Stimulated activated naive CD8-positive, alpha-beta T cell treated with anti-CD3 and anti-CD28 coated beads, Interleukin-15, Interleukin-2, amounts not matched to agents 100 ng/mL and 50 ng/mL, for 24 hours (primary cell): ENCODE data around the gene SKAP2.

Experiments
- H3K27ac Mint-ChIP-seq: one replicate; pipeline ENCODE4 v1.8.0; 2021; ENCODE audit warnings: mild to moderate bottlenecking, mixed read lengths
- H3K27me3 Mint-ChIP-seq: one replicate; pipeline ENCODE4 v1.8.0; 2021; ENCODE audit warnings: mixed read lengths
- H3K36me3 Mint-ChIP-seq: one replicate; pipeline ENCODE4 v1.8.0; 2021; ENCODE audit warnings: low read depth, mixed read lengths
- H3K4me1 Mint-ChIP-seq: one replicate; pipeline ENCODE4 v1.8.0; 2021; ENCODE audit warnings: low read depth, mixed read lengths
- H3K4me3 Mint-ChIP-seq: one replicate; pipeline ENCODE4 v1.8.0; 2021; ENCODE audit warnings: mild to moderate bottlenecking, mixed read lengths
- H3K9me3 Mint-ChIP-seq: one replicate; pipeline ENCODE4 v1.8.0; 2021; ENCODE audit warnings: mixed read lengths

Gene SKAP2

DNA sequence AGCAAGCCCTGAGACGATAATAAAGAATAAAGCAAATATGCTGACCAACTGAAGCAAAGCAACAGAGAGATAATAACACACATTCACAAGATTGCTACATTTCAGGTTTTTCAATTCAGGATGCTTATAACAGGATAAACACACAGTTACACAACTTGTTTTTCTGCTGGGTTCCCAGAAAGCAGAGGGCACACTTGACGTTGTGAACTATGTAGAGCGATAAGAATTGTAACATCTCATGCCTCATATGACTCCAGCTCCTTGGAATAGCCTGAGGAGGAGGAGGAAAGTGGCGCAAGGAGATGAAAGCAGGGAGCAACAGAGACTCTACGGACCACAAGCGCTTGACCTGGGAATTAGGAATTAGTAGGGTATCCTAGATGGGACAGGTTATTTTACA, 201.7 kb downstream of the SKAP2 start:
- Mint-ChIP-seq H3K9me3 (no peaks in the 10 kb centered on the region), H3K27me3 (no peaks in the 10 kb centered on the region), H3K4me3 (no peak overlapping the region), H3K4me1 (peaks cover 17% of the 10 kb centered on the region), H3K36me3 (no peaks in the 10 kb centered on the region), H3K27ac (no peak overlapping the region)

DNA sequence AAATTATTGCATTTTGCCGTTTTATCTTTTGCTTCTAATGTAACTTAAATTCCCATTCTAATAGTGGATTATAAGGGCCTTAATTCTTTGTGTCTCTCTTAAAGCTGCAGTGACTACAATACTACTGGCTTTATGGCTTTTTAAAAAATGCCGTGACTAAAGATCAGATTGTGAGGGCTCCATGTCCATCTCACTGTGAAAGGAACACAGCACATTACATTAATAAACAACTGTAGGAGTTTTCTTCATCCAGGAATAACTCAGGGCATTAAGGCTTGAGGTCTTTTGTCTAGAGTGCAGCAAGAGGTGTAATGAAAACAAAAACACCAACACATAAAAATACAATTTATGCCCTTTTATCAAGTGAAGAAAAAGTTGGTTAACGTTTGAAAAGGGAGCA, 205.3 kb downstream of the SKAP2 start:
- Mint-ChIP-seq H3K27me3 (no peaks in the 10 kb centered on the region), H3K36me3 (no peaks in the 10 kb centered on the region), H3K27ac (no peak overlapping the region), H3K4me3 (no peak overlapping the region), H3K4me1 (no peaks in the 10 kb centered on the region), H3K9me3 (no peaks in the 10 kb centered on the region)

DNA sequence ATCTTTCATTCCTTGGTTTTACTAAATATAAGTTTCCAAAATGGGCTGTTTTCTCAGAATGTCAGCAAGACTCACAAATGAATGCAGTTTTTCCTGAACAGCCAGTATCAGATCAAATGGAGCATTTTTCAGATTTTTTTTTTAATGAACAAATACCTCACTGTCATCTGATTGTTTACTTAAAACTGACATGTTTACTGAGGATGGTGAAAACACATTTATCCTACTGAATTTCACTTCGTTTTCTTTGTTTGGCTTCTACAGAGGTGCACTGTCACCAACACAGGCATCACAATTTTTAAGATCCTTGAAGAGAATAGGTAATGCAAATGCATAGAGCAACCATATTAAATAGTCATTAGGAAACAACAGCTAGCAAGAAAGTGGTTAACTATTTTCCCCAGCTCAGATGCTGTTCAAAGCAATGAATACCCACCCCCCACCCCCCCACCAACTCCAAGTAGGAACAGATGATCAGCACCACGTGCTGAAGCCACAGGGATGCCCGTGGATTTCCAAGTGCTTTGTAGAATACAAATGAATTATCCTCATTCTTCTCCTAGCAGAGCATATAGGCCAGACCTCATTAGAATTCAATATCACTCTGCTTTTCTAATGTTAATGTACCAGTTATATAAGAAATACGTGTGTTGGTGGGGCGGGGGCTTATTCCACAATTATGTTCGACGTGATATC, 205.9 kb downstream of the SKAP2 start:
- no peaks in the 10 kb centered on the region for H3K36me3 Mint-ChIP-seq
- H3K9me3 Mint-ChIP-seq: no peaks in the 10 kb centered on the region
- H3K4me3 Mint-ChIP-seq: no peak overlapping the region
- no peaks in the 10 kb centered on the region for H3K27me3 Mint-ChIP-seq
- H3K4me1 Mint-ChIP-seq: no peaks in the 10 kb centered on the region
- no peak overlapping the region for H3K27ac Mint-ChIP-seq

DNA sequence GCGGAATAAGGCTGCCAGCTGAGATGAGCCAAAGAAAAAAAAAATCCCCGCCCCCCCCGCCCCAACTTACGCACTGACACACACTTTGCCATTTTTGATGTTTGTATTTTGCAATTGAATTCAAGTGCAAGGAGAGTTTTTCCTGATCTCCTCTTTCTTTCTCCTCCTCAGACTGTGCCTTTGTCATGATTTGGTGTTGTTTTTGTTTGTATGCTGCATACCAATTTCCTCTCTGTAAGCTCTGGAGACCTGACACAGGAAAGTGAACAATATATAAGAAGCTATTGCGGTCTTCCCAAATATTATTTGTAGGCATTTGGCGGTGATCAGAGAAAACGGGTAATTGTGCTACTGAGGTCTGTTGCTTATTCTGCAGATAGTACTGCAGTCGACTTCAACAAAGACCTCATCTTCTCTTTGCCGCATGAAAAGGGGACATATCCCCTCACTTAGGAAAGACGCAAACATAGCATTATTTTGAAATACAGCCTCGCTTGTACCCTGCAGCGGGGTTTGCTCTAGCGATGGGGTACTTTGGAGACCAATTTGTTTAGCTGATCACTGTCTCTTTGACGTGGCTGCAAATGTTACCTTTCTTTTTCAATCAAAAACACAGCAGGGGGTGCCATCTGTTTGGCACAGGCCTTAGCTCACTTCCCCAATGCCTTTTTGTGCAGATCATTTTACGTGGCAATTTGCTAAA, 206.6 kb downstream of the SKAP2 start:
- H3K9me3 Mint-ChIP-seq: no peaks in the 10 kb centered on the region
- H3K4me3 Mint-ChIP-seq: no peak overlapping the region
- H3K27ac Mint-ChIP-seq: no peak overlapping the region
- no peaks in the 10 kb centered on the region for H3K27me3 Mint-ChIP-seq
- no peaks in the 10 kb centered on the region for H3K36me3 Mint-ChIP-seq
- no peaks in the 10 kb centered on the region for H3K4me1 Mint-ChIP-seq

DNA sequence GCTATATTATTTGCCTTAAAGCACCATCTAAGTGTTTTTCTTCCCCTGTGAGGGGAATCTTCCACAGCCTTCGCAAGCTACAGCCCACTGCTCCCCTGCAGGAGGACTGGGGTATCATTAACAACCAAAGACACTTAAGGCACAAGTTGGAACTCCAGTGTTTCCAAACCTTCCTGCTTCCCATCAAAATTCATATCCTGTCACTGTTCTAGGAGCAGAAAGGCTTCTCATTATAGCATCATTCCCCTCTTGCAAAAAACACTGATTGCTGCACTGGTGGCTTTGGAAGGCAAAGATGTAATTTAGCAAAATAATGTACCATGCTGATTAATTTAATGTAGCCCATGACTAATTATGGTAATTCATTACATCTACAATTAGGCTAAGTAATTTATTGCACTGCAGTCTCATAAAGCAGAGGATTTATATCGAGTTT, 207.2 kb downstream of the SKAP2 start:
- Mint-ChIP-seq H3K36me3 (no peaks in the 10 kb centered on the region), H3K27me3 (no peaks in the 10 kb centered on the region), H3K9me3 (no peaks in the 10 kb centered on the region), H3K27ac (no peak overlapping the region), H3K4me3 (no peak overlapping the region), H3K4me1 (no peaks in the 10 kb centered on the region)

DNA sequence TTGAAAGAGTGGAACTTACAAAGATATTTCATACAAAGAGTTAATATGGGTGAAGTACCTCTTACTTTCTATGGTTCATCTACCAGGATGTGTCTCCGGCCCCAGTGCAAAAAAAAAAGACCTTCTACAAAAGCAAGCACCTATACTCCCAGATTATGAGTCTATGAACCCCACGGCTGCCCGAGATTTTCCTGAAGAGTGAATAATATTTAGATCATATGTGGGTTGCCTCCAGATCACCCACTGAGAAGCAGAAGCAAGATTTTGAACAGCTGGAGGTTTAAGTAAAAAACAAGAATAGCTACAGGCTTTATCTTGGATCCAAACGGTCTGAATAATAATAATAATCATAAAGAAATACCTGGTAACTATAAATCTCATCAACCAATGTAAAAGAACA, 207.7 kb downstream of the SKAP2 start:
- Mint-ChIP-seq H3K27me3 (peaks cover 4% of the 10 kb centered on the region), H3K27ac (no peak overlapping the region), H3K9me3 (no peaks in the 10 kb centered on the region), H3K4me3 (no peak overlapping the region), H3K36me3 (no peaks in the 10 kb centered on the region), H3K4me1 (no peaks in the 10 kb centered on the region)

DNA sequence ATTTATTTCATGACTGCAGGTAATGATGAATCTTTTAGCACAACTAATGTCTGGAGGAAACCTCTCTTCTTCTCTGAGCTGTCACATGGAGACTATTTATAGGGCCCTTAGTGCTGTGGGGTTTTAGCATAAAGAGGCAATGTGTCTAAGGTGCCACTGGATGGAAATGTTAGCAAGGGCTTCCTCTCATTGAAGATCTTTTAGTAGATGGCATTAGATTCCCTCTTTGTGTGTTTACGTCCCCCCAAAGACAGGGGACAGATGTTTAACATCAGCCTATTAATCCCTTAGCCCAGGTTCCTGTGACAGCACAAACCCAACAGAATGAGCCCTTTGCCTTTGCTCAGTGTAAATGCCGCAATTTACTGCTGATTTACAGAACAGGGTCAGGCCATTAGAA, 208.6 kb downstream of the SKAP2 start:
- Mint-ChIP-seq H3K36me3 (no peaks in the 10 kb centered on the region), H3K4me1 (no peaks in the 10 kb centered on the region), H3K27me3 (peaks cover 5% of the 10 kb centered on the region), H3K9me3 (no peaks in the 10 kb centered on the region), H3K4me3 (no peak overlapping the region), H3K27ac (no peak overlapping the region)

DNA sequence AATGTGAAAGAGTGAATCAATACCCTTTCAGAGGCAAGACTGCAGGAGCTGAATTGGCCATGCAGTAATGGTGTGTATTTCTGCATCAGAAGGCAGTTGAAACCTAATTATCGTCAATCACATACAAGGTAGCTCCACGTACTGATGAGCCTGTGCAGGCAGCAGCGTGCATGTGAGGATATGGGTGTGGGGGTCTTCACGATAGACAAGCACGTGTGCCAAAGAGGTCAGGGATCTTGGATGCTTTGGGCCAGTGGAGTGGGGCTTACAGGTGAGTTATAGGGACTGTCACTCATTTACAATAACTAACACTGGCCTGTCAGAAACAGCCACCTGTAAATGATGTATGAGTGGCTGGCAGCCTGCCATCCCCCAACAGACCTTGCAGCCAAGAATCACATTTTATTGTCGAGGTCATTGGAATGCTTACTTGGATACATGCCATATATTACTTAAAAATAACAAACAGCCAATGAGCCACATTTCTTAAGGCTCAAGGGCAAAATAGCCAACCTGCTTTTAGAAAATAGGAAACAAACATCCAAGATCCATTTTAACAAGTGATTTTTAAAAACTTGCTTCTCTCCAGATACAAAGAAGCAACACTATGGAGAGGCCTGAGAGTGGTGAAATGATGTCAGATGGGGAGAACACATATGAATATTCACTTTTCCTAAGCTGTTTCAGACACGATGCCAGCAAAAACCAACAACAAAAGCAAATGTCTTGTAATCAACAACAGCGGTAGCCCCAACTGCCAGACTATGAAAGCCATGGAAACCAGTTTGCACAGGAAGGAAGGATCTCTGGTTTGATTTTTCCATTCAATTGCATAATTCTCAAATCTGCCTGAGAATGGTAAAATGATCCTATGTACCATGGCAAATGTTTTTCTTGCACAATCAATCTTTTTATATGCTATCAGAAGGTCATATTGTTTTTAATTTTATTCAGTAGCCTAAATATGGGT, 210.7 kb downstream of the SKAP2 start:
- Mint-ChIP-seq H3K4me1 (no peaks in the 10 kb centered on the region), H3K9me3 (no peaks in the 10 kb centered on the region), H3K36me3 (no peaks in the 10 kb centered on the region), H3K27me3 (peaks cover 11% of the 10 kb centered on the region), H3K27ac (no peak overlapping the region), H3K4me3 (no peak overlapping the region)

DNA sequence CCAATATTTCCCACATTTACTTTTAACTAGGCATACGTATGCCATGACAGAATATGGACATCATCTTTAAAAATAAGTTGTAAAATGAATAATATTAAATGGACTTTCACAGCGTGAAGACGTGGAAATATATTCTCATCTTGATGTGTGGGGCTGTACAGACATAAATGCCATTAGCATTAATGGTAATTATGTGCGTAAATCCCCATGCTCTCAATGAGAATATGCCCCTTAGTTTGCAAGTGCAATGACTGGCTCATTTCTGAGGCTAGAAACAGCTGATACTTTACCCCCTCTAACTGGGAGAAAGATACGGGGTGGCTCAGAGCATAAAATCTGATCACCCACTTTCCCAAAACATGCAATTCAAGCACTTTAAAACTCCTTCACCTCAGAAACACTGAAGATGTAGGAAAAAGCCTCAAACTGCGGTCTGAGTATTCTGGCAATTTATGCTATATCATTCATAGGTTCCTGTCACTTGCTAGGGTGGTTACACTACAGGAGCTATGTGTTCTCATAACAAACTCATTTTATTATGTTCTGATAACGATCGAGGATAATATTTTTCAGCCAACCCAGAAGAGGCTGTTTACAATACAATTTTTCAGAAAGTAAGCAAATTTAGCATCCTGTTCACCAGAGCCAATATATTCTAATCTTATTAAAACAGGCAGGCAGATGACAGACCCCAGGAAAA, 211.8 kb downstream of the SKAP2 start:
- Mint-ChIP-seq H3K27me3 (peaks cover 11% of the 10 kb centered on the region), H3K4me1 (no peaks in the 10 kb centered on the region), H3K9me3 (no peaks in the 10 kb centered on the region), H3K36me3 (no peaks in the 10 kb centered on the region), H3K4me3 (no peak overlapping the region), H3K27ac (no peak overlapping the region)

DNA sequence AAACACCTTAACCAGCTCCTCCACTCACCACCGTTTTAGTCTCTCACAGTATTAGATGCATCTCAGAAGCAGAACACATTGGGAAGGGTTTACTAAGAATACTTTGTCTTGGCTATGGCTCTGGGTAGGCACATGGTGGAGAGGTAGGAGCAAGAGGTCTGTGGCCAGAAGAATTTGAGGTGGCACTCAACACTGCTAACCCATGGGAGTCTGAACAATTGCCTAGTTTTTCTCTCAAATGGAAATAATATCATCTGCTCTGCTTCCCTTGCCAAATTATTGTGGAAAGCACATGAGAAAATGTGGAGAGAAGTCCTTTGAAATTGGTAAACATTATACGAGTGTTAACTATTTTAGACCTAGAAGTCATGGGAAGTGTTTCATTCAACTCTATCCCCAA, 214.3 kb downstream of the SKAP2 start:
- H3K4me3 Mint-ChIP-seq: no peak overlapping the region
- H3K27me3 Mint-ChIP-seq: peaks cover 11% of the 10 kb centered on the region
- H3K9me3 Mint-ChIP-seq: no peaks in the 10 kb centered on the region
- no peaks in the 10 kb centered on the region for H3K4me1 Mint-ChIP-seq
- no peak overlapping the region for H3K27ac Mint-ChIP-seq
- no peaks in the 10 kb centered on the region for H3K36me3 Mint-ChIP-seq

DNA sequence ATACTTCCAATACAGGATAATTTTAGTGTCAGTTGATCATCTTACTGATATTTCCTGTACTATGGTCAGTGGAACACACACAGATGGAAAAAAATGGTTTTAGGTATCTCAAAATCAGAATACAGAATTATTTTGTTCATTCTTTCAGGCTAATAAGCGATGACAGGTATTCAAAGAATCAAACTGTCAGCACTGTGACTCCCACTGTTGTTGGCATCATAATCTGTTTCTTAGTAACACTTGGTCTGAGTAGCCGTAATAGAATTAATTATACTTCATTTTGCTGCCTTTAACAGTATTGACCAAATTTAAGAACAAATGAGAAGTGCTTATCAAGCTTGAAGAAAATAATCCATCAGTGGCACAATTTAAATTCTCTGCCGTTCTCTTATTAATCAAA, 215.0 kb downstream of the SKAP2 start:
- H3K36me3 Mint-ChIP-seq: no peaks in the 10 kb centered on the region
- no peak overlapping the region for H3K27ac Mint-ChIP-seq
- H3K4me3 Mint-ChIP-seq: no peak overlapping the region
- H3K9me3 Mint-ChIP-seq: no peaks in the 10 kb centered on the region
- peaks cover 11% of the 10 kb centered on the region for H3K27me3 Mint-ChIP-seq
- H3K4me1 Mint-ChIP-seq: no peaks in the 10 kb centered on the region

DNA sequence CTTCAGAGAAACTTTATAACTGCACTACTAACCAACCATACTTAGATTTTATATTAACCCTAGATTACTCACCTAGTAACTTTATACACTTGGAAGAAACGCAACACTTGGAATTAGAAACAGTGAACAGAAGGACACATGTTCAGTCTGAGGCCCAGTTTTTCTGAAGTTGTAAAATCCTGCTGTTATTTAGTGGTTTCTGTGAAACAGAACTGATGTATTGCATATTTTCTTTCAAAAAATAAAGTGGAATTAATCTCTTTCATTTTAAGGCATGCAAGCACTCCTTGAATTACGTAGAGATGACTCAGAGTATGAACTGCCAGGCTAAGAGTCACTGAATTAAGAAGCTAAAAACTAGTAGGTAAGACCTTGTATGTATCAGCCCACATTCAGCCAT, 215.8 kb downstream of the SKAP2 start:
- Mint-ChIP-seq H3K27me3 (peaks cover 11% of the 10 kb centered on the region), H3K36me3 (no peaks in the 10 kb centered on the region), H3K9me3 (no peaks in the 10 kb centered on the region), H3K27ac (no peak overlapping the region), H3K4me3 (no peak overlapping the region), H3K4me1 (no peaks in the 10 kb centered on the region)

DNA sequence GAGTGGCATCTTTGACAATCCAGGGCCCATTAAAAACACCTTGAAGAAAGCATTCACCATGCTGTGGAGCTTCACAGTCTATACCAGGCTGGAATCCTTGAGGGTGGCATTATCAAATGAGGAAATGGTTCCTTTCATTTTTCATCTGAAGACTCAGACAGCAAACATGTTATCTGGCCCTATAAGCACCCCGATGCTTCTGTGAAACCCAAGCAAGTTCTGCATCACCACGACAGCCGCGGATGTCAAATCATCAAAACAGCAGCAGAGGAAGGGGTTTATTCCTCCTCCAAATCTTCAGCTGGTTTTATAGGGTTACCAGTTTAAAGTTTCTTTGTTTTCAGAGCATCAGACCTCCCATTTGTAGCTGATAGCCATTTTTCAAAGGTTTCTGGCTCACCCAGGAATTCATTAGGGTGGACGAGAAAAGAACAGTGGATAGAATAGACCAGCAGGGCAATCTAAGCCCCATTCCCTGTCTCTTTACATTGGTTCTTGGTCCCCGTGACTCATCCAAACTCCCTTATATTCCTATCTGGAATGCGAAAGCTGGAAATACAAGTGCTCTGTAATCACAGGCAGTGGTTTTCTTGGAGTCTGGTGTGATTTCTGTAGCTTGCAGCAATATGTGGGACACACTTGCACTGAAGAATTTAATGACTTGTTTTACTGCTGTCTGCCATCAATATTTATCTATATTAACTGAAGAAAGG, 217.9 kb downstream of the SKAP2 start:
- no peak overlapping the region for H3K27ac Mint-ChIP-seq
- H3K27me3 Mint-ChIP-seq: peaks cover 6% of the 10 kb centered on the region
- H3K4me1 Mint-ChIP-seq: no peaks in the 10 kb centered on the region
- H3K4me3 Mint-ChIP-seq: no peak overlapping the region
- H3K36me3 Mint-ChIP-seq: no peaks in the 10 kb centered on the region
- no peaks in the 10 kb centered on the region for H3K9me3 Mint-ChIP-seq

DNA sequence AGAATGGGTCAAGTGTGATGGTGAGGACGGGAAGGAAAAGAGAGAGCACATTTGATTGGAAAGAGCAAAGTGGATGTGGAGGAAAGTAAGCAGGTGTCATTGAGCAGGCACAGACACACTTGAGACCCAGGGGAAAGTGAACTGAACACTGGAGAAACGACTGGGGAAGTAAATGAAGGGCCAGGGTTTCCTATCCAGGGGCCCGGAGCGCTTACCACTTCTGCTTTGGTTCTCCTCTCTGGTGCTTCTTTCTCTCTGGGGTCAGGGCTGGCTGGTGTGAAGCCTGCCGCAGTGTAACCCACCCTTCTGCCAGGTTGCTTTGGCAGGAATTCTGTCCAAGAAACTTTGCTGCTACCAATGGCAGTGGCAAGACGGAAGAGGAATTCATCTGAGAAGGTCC, 219.3 kb downstream of the SKAP2 start:
- Mint-ChIP-seq H3K27ac (no peak overlapping the region), H3K4me3 (no peak overlapping the region), H3K36me3 (no peaks in the 10 kb centered on the region), H3K27me3 (peaks cover 6% of the 10 kb centered on the region), H3K4me1 (no peaks in the 10 kb centered on the region), H3K9me3 (no peaks in the 10 kb centered on the region)
